HG03196 (cell line): ENCODE results near the gene BBLN.

Experiments used
- ATAC-seq: cut with Tn5 transposase; IDR thresholded peaks from one replicate; pipeline ENCODE4 v1.9.1; 2021; ENCODE audit not compliant: unreplicated experiment

Gene BBLN

DNA sequence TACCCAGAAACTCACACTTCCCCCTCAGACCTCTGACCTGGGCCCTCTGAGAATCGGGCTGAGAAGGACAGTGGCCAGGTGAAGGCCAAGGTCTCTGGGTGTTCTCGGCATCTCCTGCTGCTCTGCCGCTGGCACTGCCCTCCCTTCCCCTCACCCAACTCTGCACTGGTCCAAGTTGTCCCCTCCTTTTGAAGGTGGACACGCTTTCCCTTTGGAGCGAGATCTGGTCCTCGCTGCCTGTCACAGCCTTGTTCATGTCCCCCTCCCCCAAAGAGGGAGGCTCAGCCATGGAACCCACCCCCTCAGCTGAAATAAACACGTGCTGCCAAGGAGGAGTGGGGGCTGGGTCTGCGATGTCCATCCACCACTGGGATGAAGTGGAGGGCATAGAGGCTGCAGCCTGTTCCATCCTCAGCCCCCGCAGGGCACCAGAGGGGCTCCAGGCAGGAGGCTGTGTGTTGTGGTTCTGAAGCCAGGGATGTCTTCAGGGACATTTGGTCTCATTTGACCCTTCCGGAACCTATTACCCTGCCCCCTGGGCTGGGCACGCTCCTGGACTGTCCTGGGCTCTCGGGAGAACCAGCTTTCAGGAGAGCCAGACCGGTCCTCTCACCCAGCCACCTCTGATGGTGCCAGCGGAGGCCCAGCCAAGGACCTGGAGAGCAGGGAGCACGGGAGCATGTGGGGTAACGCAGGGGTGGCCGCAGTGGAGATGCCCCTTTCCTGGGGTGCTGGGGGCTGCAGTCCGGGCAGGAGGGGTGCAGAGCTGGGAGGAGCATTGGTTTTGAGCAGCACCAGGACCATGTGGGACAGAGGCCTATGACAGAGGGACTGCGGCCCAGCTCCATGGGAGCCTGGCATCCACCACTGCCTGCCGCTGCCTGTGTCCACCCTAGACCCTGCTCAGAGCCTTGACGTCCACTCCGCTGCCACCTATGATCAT is 15.6 kb upstream of the BBLN start:
- no peak for ATAC-seq

- no peak for ATAC-seq
These were observed 14.5 kb upstream of the BBLN start for GRCh38 chr9:128145536-128145935.

GRCh38 chr9:128145951-128146351 is 14.1 kb upstream of the BBLN start:
- ATAC-seq = no peak

GRCh38 chr9:128146591-128147120 is 13.4 kb upstream of the BBLN start:
- no peak for ATAC-seq

DNA sequence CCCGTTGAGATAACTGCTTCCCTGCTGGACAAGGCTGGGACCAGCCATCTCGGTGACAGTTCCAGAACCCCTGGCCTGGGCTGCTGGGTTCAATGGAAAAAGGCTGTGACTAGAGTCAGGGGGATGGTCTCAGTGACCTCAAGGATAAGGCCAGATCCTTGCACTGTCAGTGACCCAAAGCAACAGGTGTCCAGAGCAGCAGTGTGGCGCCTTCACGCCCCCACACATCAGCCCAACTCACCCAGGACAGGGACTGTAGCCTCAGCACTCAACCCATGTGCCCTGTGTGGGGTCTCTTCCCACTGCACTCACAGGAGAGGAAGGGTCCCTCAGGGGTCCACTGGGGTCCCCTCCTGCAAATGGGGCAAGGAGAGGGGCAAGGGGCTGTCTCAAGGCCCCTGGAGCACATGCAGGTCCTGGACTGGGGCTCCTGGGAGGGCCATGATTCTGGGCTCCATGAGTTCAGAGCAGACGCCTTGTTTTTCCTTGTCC is 11.5 kb upstream of the BBLN start:
- no peak for ATAC-seq

DNA sequence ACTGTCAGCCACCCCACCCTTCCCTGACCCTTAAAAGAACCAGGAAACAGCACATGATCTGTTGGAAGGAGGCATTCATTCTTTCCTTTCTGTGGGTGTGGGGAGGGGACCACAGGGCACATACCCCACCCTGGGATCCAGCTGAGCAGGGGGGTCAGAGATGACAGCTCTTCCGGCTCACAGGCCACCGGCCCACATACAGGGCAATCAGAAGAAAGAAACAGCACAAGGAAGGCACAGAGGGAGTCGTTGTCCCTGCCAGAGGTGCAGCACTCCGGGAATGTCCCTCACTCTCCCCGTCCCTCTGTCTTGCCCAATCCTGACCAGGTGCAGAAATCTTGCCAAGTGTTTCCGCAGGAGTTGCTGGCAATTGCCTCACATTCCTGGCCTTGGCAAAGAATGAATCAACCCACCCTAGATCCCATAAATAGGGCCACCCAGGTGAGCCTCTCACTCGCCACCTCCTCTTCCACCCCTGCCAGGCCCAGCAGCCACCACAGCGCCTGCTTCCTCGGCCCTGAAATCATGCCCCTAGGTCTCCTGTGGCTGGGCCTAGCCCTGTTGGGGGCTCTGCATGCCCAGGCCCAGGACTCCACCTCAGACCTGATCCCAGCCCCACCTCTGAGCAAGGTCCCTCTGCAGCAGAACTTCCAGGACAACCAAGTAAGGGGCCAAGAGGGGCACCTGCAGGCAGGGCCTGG is 10.9 kb upstream of the BBLN start, which contains the start of gene LCN2:
TSS of gene LCN2 (plus strand) at position 453 of the 701 bp plus-strand sequence. CDS start at position 526, 73 bp downstream.
- no peak for ATAC-seq

GRCh38 chr9:128149951-128150593 is 10.0 kb upstream of the BBLN start:
- ATAC-seq = no peak

DNA sequence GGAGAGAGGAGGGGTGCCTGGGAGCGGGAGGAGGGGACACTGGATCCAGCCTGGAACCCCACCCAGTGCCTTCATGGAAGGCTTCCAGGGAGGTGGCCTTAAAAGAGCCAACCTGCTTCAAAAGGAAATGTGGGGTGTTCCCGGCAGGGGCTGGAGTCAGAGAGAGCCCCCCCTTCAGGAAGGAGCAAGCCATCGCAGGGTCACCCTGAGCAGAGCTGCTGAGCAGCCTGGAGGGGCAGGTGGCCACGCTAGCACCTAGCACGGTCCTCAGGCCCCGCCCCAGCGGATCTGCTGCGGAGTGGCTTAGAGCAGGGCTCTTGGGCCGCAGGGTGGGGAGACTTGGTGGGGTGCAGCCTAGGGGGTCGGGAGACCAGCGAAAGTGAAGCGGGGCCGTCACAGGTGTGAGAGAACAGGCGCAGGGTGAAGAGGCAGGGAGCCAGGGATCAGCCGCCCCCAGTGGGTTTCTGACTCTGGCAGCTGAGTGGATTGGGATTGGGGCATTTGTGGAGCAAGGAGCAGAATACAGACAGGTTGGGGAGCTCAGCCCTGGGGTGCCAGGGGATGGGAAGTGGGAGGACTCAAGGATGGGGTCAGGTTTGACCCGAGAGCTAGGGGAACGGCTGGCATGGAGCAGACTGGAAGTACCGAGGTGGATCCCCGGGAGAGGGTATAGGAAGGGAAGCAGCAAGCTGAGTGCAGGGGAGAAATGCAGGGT is 9.3 kb upstream of the BBLN start:
- ATAC-seq = no peak

DNA sequence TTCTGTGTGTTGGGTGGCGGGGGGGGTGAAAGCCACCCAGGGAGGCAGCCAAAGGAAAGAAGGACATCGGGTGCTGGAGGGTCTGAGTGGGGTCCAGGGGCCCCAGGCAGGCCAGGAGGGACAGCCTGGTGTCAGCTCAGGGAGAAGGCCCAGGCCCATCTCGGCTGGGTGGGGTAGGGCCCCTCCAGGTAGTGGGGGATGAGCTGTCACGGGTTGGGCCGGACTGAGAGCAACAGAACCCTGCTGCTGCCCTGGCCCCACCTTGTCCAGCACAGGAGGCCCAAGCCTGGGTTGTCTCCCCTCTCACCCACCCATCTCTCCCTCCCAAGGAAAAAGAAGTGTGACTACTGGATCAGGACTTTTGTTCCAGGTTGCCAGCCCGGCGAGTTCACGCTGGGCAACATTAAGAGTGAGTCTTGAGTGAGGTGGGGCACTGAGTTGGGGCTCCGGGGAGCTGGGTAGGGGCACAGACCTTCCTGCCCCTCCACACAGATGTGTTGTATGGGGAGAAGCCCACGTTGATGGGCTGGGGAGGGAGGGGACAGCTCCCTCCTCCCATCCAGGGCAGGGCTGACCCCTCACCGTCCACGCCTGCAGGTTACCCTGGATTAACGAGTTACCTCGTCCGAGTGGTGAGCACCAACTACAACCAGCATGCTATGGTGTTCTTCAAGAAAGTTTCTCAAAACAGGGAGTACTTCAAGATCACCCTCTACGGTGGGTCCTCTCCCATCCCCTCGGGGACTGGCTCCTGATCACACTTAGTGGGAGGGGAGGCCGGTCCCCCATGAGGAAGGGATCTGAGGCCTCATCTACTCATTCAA is 8.5 kb upstream of the BBLN start:
- ATAC-seq = no peak

- ATAC-seq = no peak
These were observed 7.7 kb upstream of the BBLN start for GRCh38 chr9:128152133-128153059.

- ATAC-seq = no peak
These were observed 6.8 kb upstream of the BBLN start for GRCh38 chr9:128153060-128153946.

DNA sequence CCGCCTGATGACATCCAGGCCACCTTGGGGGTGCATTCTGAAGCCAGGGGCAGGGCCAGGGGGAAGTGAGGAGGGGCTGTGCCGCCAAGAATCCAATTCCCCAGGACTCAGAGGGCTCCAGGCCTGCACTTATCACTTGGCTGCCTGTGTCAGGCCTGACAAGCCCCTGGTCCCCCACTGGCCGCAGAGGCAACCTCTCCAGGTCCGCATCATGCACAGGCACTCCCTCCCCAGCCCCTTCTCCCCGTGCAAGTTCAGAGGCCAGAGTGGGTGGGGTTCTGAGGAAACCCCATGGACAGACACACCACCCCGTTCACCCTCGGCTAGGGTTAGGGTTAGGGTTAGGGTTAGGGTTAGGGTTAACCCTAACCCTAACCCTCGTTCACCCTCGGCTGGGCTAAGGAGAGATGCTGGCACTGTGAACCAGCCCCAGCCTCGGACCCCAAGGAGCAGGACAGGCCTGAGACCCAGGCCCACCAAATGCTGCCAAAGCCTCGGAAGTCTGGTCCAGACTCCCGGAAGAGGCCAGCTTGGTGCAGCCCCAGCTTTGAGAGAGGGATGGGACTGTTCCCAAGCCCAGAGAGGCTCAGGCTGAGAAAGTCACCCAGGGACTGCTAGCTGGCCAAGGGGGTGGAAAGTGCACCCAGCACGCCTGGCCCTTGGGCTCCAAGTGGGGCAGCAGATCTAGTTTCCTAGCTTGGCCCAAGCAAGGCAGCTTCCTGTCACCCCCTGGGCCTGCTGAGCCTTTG is 5.9 kb upstream of the BBLN start:
- no peak for ATAC-seq

DNA sequence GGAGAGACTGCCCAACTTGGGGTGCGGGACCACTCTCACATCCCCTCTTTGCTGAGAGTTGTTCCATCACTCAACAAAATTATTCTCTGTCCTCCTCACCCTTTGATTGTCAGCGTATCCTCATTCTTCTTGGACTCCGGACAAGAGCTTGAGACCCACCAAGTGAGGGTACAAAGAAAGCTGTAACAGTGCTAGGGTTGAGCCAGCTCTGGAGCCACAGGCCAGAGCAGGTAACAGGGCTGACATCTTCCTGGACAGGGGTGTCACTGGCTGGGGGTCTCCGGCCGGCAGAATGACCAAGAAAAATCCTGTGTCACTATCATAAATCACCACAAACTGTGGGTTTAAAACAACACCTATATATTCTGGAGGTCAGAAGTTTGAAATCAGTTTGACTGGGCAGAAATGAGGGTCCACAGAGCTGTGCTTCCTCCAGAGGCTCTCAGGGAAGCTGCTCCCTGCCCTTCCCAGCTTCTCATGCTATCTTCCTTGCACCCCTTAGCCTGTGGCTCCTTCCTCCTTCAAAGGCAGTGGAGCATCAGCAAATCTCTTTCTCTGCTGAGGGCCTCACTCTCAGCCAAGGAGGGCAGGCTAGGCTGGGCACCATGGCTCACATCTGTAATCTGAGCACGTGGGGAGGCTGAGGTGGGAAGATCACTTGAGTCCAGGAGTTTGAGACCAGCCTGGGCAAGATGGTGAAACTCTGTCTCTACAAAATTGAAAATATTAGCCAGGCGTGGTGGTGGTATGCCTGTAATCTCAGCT is 4.1 kb upstream of the BBLN start:
- ATAC-seq = no peak

DNA sequence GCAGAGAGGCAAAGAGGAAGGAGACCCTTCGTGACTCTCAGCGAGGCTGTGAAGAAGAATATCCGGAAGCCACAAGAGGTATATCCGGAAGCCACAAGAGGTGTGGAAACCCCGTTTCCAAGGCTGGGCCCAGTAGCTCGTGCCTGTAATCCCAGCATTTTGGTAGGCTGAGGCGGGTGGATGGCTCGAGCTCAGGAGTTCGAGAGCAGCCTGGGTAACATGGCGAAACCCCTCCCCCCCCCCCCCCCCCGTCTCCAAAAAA is 612 bp upstream of the BBLN start:
- ATAC-seq = no peak

- peak; percentile 20 for ATAC-seq
These were observed 530 bp downstream of the BBLN start for GRCh38 chr9:128160603-128160987.

- no peak for ATAC-seq
These were observed 1.3 kb downstream of the BBLN start for GRCh38 chr9:128161215-128161902.
